DND-41 (cell line): ENCODE measurements around the gene ATXN1.

Source experiments
- CTCF ChIP-seq: IDR thresholded peaks from 2 replicates; pipeline ENCODE4 v1.5.1; 2012; ENCODE audit warnings: borderline replicate concordance, low read length, moderate library complexity, mild to moderate bottlenecking; ENCODE audit not compliant: poor library complexity, severe bottlenecking; ENCODE audit errors: extremely low read depth
- EZH2 ChIP-seq: IDR thresholded peaks from 3 replicates; pipeline ENCODE4 v1.6.1; 2012; ENCODE audit warnings: borderline replicate concordance, low read depth, mild to moderate bottlenecking, moderate library complexity, low read length, inconsistent platforms; ENCODE audit not compliant: severe bottlenecking

- TF ChIP-seq EZH2 (no peak), CTCF (no peak)
These were observed 207.7 kb downstream of the ATXN1 start for GRCh38 chr6:16553531-16553930.
